ENCODE results near the gene C1RL.

DNA sequence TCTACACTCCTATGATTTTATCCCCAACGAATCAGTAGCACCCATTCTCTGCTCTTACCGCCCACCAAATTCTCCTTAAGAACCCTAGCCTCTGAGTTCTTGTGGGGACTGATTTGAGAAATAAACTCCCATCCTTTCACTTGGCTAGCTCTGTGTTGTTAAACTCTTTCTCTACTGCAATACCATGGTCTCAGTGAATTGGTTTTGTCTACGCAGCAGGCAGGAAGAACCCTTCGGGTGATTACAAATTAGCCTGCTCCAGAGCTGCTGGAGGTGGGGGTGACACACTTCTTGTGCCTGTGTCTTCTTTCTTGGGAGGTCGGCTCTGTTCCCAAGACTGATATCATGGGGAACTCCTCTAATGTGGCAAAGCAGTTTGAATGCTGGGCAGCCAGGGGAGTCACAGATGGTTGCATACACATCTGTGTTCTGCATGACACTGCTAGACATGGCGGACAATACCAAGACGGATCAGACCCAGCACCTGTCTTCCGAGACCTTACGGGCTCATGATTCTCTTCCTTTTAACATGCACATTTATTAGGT, 50.1 kb downstream of the C1RL start:
- TF ChIP-seq, protein P1, sequence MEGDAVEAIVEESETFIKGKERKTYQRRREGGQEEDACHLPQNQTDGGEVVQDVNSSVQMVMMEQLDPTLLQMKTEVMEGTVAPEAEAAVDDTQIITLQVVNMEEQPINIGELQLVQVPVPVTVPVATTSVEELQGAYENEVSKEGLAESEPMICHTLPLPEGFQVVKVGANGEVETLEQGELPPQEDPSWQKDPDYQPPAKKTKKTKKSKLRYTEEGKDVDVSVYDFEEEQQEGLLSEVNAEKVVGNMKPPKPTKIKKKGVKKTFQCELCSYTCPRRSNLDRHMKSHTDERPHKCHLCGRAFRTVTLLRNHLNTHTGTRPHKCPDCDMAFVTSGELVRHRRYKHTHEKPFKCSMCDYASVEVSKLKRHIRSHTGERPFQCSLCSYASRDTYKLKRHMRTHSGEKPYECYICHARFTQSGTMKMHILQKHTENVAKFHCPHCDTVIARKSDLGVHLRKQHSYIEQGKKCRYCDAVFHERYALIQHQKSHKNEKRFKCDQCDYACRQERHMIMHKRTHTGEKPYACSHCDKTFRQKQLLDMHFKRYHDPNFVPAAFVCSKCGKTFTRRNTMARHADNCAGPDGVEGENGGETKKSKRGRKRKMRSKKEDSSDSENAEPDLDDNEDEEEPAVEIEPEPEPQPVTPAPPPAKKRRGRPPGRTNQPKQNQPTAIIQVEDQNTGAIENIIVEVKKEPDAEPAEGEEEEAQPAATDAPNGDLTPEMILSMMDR (IDR thresholded peaks at IDR 0.05) = no peak
- no peak for TF ChIP-seq POLR2A (IDR thresholded peaks at IDR 0.05)

Data from thyroid gland (tissue), 4 donors.